ENCODE results near the gene CAPNS2. TPM values are rescaled to one million over a fixed set of nuclear protein-coding genes. Genes with fewer than 3 reads are reported as not detected.

CAPNS2 gene
- total and polyA plus RNA-seq, 2 of the 8 experiments (the other 6 are each of a cell fraction or from before 2014, with no cell fraction given), result not detected

GRCh38 chr16:55559233-55559632, 7.3 kb upstream of the CAPNS2 start (continued):
- TF ChIP-seq PHF8 (conservative IDR thresholded peaks at IDR 0.05; ENCODE audit: low read depth, low read length), result no peak
- TF ChIP-seq EGR1 (IDR thresholded peaks at IDR 0.05; ENCODE audit: borderline replicate concordance, low read depth, low read length), result no peak
- no peak for TF ChIP-seq SIRT6 (IDR thresholded peaks at IDR 0.05; ENCODE audit: low read length)
- no peak for TF ChIP-seq SRF (IDR thresholded peaks at IDR 0.05; ENCODE audit: low read depth, low read length)
- no peak for TF ChIP-seq JUN (IDR thresholded peaks at IDR 0.05; ENCODE audit: low read depth, low read length)
